Esophagus squamous epithelium (tissue), 5 donors: Measurements from ENCODE around the gene SCD5. TPM values are rescaled to one million over a fixed set of nuclear protein-coding genes. Genes with fewer than 3 reads are reported as not detected.

Experiments
- DNase-seq: peaks from one replicate; lab custom pipeline; 2025; lab: John Stamatoyannopoulos, UW
- H3K27ac ChIP-seq, 4 donors: fragments of 200-600 bp; sonication (generic); one replicate each; pipeline ENCODE4 v1.5.1; 2016 to 2019; ENCODE audit warnings: mild to moderate bottlenecking in 1 of 4
- H3K27me3 ChIP-seq, 4 donors: fragments of 200-600 bp; sonication (generic); 1 replicate in 3 of 4; 2 replicates in 1 of 4; pipeline versions ENCODE4 v1.5.1 to v1.6.0; 2017 to 2021; ENCODE audit warnings: antibody characterized with exemption in 1 of 4
- H3K36me3 ChIP-seq, 3 donors: fragments of 200-600 bp; sonication (generic); one replicate each; pipeline ENCODE4 v1.5.1; 2016 to 2019
- H3K4me1 ChIP-seq, 3 donors: fragments of 200-600 bp; sonication (generic); one replicate each; pipeline ENCODE4 v1.5.1; 2017 to 2019
- H3K4me3 ChIP-seq, 4 donors: fragments of 200-600 bp; sonication (generic); 1 replicate in 3 of 4; 2 replicates in 1 of 4; pipeline ENCODE4 v1.5.1; 2016 to 2019; ENCODE audit warnings: mild to moderate bottlenecking in 2 of 4, moderate library complexity in 1 of 4
- H3K9me3 ChIP-seq, 3 donors: fragments of 200-600 bp; sonication (generic); one replicate each; pipeline ENCODE4 v1.5.1; 2016 to 2019
- CTCF ChIP-seq, 6 experiments: fragments of 450-650 bp in 4 of 6; fragments of 200-600 bp in 2 of 6; sonication (generic) in 2 of 6; IDR thresholded peaks; one replicate each; pipeline ENCODE4 v1.5.1; 2016 to 2019; ENCODE audit warnings: antibody characterized with exemption in 6 of 6, mild to moderate bottlenecking in 4 of 6, moderate library complexity in 4 of 6
- POLR2A ChIP-seq, 4 donors: fragments of 450-650 bp; IDR thresholded peaks; one replicate each; pipeline ENCODE4 v1.6.1; 2017; ENCODE audit warnings: antibody characterized with exemption in 4 of 4, mild to moderate bottlenecking in 4 of 4, moderate library complexity in 3 of 4
- WGBS, 2 donors: methylation state at CpG; one replicate each; pipeline ENCODE4 v1.1.5; 2018; 5-methylcytosine and 5-hydroxymethylcytosine counted together
- intact Hi-C: fragments of 100-400 bp; cut with DNase I; formaldehyde crosslinking; loops from one replicate; pipeline ENCODE4 v1.15.0; 2022
- total RNA-seq, 4 donors: library from RNA; depleted of rRNA; stranded (reverse); fragments of >200 nt; gene quantifications; one replicate each; pipeline ENCODE4 v1.1.0, GENCODE V29; 2016
- donor health status: DM: yes; HTN: yes; CAD: no.

The SCD5 gene
- total RNA-seq, 4 donors from 2014 or later: 1.2 to 6.3 (median 4.3) TPM

DNA sequence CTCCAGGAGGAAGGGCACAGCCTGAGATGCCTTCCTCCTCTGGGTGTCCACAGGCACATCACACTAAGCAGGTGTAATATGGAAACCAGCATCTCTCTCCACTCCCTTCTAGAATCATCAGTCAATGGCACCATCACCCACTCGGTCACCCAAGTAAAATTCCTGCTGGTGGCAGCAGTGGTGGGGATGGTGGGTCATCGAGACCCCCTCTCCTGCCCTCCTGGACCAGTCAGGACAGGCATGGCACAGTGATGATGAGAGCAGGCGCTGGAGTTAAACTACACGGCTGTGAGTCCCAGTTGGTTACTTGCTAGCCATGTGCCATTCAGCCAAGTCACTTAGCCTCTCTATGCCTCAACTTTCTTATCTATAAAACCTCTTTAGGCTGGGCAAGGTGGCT is 42.5 kb downstream of the SCD5 start:
- TF ChIP-seq POLR2A (IDR thresholded peaks at IDR 0.05): no peak
- TF ChIP-seq CTCF (IDR thresholded peaks at IDR 0.05): no peak
- no peaks in the 10 kb centered on the region for H3K9me3 ChIP-seq
- WGBS, 2 donors: 60 to 94% methylated on average over 1 to 4 of the region's 4 CpGs
- H3K4me3 ChIP-seq: no peak overlapping the region
- H3K27ac ChIP-seq: no peak overlapping the region
- no peaks in the 10 kb centered on the region for H3K27me3 ChIP-seq
- intact Hi-C loops: no loop called here
- H3K36me3 ChIP-seq: no peaks in the 10 kb centered on the region
- DNase-seq: no peak
- H3K4me1 ChIP-seq: peaks cover 12 to 16% (median 14%) of the 10 kb centered on the region in 3 donors

- intact Hi-C loops: no loop called here
These were observed 42.9 kb downstream of the SCD5 start for GRCh38 chr4:82755650-82756049.

GRCh38 chr4:82754513-82755165 is 44.0 kb downstream of the SCD5 start:
- Histone ChIP-seq H3K4me1 (peaks cover 12 to 16% (median 14%) of the 10 kb centered on the region in 3 donors), H3K9me3 (no peaks in the 10 kb centered on the region), H3K36me3 (no peaks in the 10 kb centered on the region), H3K27me3 (no peaks in the 10 kb centered on the region), H3K4me3 (no peak overlapping the region), H3K27ac (peak overlapping the region in 3 of 4 donors; percentile 44 to 64 (median 52))
- no peak for DNase-seq
- intact Hi-C loops: no loop called here
- no peak for TF ChIP-seq CTCF (IDR thresholded peaks at IDR 0.05)
- no peak for TF ChIP-seq POLR2A (IDR thresholded peaks at IDR 0.05)
- WGBS, 2 donors: 61 to 80% methylated on average over 1 to 6 of the region's 6 CpGs

More at GRCh38 chr4:82755650-82756049, 42.9 kb downstream of the SCD5 start:
- H3K4me1 ChIP-seq: peaks cover 12 to 16% (median 14%) of the 10 kb centered on the region in 3 donors
- H3K9me3 ChIP-seq: no peaks in the 10 kb centered on the region
- no peak for TF ChIP-seq POLR2A (IDR thresholded peaks at IDR 0.05)
- TF ChIP-seq CTCF (IDR thresholded peaks at IDR 0.05): no peak
- no peak overlapping the region for H3K4me3 ChIP-seq
- 91 to 92% methylated on average over 2 of the region's 2 CpGs for WGBS, 2 donors
- H3K36me3 ChIP-seq: no peaks in the 10 kb centered on the region
- no peaks in the 10 kb centered on the region for H3K27me3 ChIP-seq
- H3K27ac ChIP-seq: no peak overlapping the region
- no peak for DNase-seq

DNA sequence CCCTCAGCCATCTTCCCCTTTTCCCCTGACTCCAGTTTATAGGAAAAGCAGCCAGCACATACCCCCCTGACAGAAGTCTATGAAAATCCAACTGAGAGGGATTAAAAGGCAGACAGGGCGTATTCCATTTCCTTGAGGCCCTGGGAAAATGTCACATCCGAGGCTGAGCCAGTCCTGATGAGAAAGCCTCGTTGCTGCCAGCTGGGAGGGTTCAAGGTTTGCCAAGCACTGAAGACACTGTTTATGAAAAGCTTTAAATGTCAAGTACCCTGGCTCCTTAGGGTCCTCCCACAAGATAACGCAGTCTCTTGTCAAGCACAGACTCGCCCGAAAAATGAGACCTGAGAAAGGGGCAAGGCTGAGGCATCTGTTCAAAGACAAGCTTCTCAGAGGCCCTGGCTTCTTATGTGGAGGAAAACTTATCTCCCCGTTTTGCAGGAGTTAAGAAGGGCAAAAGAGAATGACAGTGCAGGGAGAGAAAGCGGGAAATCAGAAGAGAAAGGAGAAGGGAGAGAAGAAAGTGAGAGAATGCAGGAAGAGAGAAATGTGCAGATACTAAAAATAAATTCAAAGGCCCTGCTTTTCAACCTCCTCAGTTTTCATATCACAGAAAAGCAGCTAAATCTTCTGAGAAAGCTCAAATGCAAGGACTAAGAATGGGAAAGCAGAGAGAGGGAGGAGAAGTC is 44.7 kb downstream of the SCD5 start:
- H3K27ac ChIP-seq: peak overlapping the region in 3 of 4 donors; percentile 44 to 64 (median 52)
- no peak overlapping the region for H3K4me3 ChIP-seq
- 11 to 24% methylated on average over 6 to 8 of the region's 8 CpGs for WGBS, 2 donors
- peaks cover 12 to 16% (median 14%) of the 10 kb centered on the region in 3 donors for H3K4me1 ChIP-seq
- intact Hi-C loops: no loop called here
- no peaks in the 10 kb centered on the region for H3K36me3 ChIP-seq
- H3K27me3 ChIP-seq: no peaks in the 10 kb centered on the region
- DNase-seq: no peak
- no peaks in the 10 kb centered on the region for H3K9me3 ChIP-seq
- TF ChIP-seq POLR2A (IDR thresholded peaks at IDR 0.05) (no peak), CTCF (IDR thresholded peaks at IDR 0.05) (no peak)

- H3K4me3 ChIP-seq: no peak overlapping the region
- no peaks in the 10 kb centered on the region for H3K27me3 ChIP-seq
- intact Hi-C loops: no loop called here
- no peak for DNase-seq
- TF ChIP-seq CTCF (IDR thresholded peaks at IDR 0.05) (no peak), POLR2A (IDR thresholded peaks at IDR 0.05) (no peak)
- H3K36me3 ChIP-seq: no peaks in the 10 kb centered on the region
- no peaks in the 10 kb centered on the region for H3K9me3 ChIP-seq
- peaks cover 12 to 18% (median 14%) of the 10 kb centered on the region in 3 donors for H3K4me1 ChIP-seq
- H3K27ac ChIP-seq: peak overlapping the region in 3 of 4 donors; percentile 44 to 64 (median 52)
- WGBS, 2 donors: 58 to 81% methylated on average over 4 of the region's 4 CpGs
These were observed 45.4 kb downstream of the SCD5 start for GRCh38 chr4:82753238-82753637.
